ENCODE measurements around the gene TUBA1B. TPM values are rescaled to one million over a fixed set of nuclear protein-coding genes. Genes with fewer than 3 reads are reported as not detected.

TUBA1B gene
- total RNA-seq, 1 experiment from 2014 or later = 4,374 TPM

GRCh38 chr12:49133590-49133989 is 2.4 kb upstream of the TUBA1B start:
- H3K4me2 ChIP-seq (ENCODE audit: low read length) = peak overlapping the region; percentile 97; the same call in 1 of the 2 replicates
- ATAC-seq (no peak), DNase-seq (no peak)
- H2AFZ ChIP-seq (ENCODE audit: low read length) = no peak overlapping the region
- no peak overlapping the region for H3K4me3 ChIP-seq (ENCODE audit: low read length)
- H3K36me3 ChIP-seq (ENCODE audit: low read depth, low read length) = peaks cover 21% of the 10 kb centered on the region
- peaks cover 15% of the 10 kb centered on the region for H4K20me1 ChIP-seq (ENCODE audit: low read length)
- H3K9me2 ChIP-seq (replicated peaks; ENCODE audit: low read length) = no peaks in the 10 kb centered on the region
- TF ChIP-seq EZH2 (IDR thresholded peaks at IDR 0.05; ENCODE audit: low read length, unreplicated experiment) (no peak), EZH2phosphoT487 (IDR thresholded peaks at IDR 0.05; ENCODE audit: borderline replicate concordance, low read length) (no peak), CTCF (conservative IDR thresholded peaks at IDR 0.05; ENCODE audit: low read depth, low read length) (no peak)
- no peak overlapping the region for H3K27ac ChIP-seq (ENCODE audit: low read length)
- BruUV-seq (replicated peaks) = no TSS peak
- H3K79me2 ChIP-seq (ENCODE audit: low read length) = peaks cover 50% of the 10 kb centered on the region
- no peaks in the 10 kb centered on the region for H3K27me3 ChIP-seq (ENCODE audit: low read length)
- peaks cover 4% of the 10 kb centered on the region for H3F3A ChIP-seq (ENCODE audit: low read length, unreplicated experiment)
- intact Hi-C loops (cut with micrococcal nuclease) = no loop called here
- peaks cover 31% of the 10 kb centered on the region for H3K4me1 ChIP-seq (ENCODE audit: insufficient read depth, low read length)
- ChIA-PET POLR2A (ENCODE audit: unreplicated experiment) (no interaction called here), CTCF (no interaction called here)
- H3K9ac ChIP-seq (ENCODE audit: low read length) = no peak overlapping the region
- no peaks in the 10 kb centered on the region for H3K9me3 ChIP-seq (ENCODE audit: low read length)

- no peak overlapping the region for H3K27ac ChIP-seq (ENCODE audit: low read length)
- H3K36me3 ChIP-seq (ENCODE audit: low read depth, low read length) = peaks cover 22% of the 10 kb centered on the region
- CTCF ChIA-PET = interaction anchor here (1.0 kb wide), 1 partner anchor 102 kb away, joined by 3 read pairs; no protein-coding TSS in a partner anchor
- H3K79me2 ChIP-seq (ENCODE audit: low read length) = peaks cover 50% of the 10 kb centered on the region
- H3K9me3 ChIP-seq (ENCODE audit: low read length) = no peaks in the 10 kb centered on the region
- no peak for TF ChIP-seq EZH2 (IDR thresholded peaks at IDR 0.05; ENCODE audit: low read length, unreplicated experiment)
- no peak for TF ChIP-seq CTCF (conservative IDR thresholded peaks at IDR 0.05; ENCODE audit: low read depth, low read length)
- no peak for TF ChIP-seq EZH2phosphoT487 (IDR thresholded peaks at IDR 0.05; ENCODE audit: borderline replicate concordance, low read length)
- peaks cover 31% of the 10 kb centered on the region for H3K4me1 ChIP-seq (ENCODE audit: insufficient read depth, low read length)
- H3K9ac ChIP-seq (ENCODE audit: low read length) = peak overlapping the region; percentile 23; the same call in 1 of the 2 replicates
- H2AFZ ChIP-seq (ENCODE audit: low read length) = peak overlapping the region; percentile 95; the same call in 1 of the 2 replicates
- ATAC-seq = no peak
- no peaks in the 10 kb centered on the region for H3K27me3 ChIP-seq (ENCODE audit: low read length)
- POLR2A ChIA-PET (ENCODE audit: unreplicated experiment) = no interaction called here
- peak overlapping the region; percentile 84 for H3K4me3 ChIP-seq (ENCODE audit: low read length)
- H3K4me2 ChIP-seq (ENCODE audit: low read length) = peak overlapping the region; percentile 97
- intact Hi-C loops (cut with micrococcal nuclease) = no loop called here
- peaks cover 4% of the 10 kb centered on the region for H3F3A ChIP-seq (ENCODE audit: low read length, unreplicated experiment)
- DNase-seq = no peak
- no peaks in the 10 kb centered on the region for H3K9me2 ChIP-seq (replicated peaks; ENCODE audit: low read length)
- peaks cover 15% of the 10 kb centered on the region for H4K20me1 ChIP-seq (ENCODE audit: low read length)
- no TSS peak for BruUV-seq (replicated peaks)
These were observed 1.8 kb upstream of the TUBA1B start for GRCh38 chr12:49133014-49133413.

- ChIA-PET POLR2A (ENCODE audit: unreplicated experiment) (interaction anchor here (0.9 kb wide), 1 partner anchor 113 kb away, joined by 6 read pairs; no protein-coding TSS in a partner anchor), CTCF (interaction anchor here (0.6 to 1.0 kb wide), 4 partner anchors 21 to 128 kb away, joined by 3 to 7 read pairs (median 3); partner anchors contain the start of gene LMBR1L)
- TSS peak; percentile 78 for BruUV-seq (replicated peaks)
- Histone ChIP-seq H3F3A (ENCODE audit: low read length, unreplicated experiment) (peaks cover 13% of the 10 kb centered on the region), H4K20me1 (ENCODE audit: low read length) (peaks cover 15% of the 10 kb centered on the region), H3K27me3 (ENCODE audit: low read length) (no peaks in the 10 kb centered on the region), H3K27ac (ENCODE audit: low read length) (peak overlapping the region; percentile 37), H3K9me2 (replicated peaks; ENCODE audit: low read length) (no peaks in the 10 kb centered on the region), H3K4me3 (ENCODE audit: low read length) (peak overlapping the region; percentile 84), H3K9me3 (ENCODE audit: low read length) (no peaks in the 10 kb centered on the region), H3K4me1 (ENCODE audit: insufficient read depth, low read length) (peaks cover 31% of the 10 kb centered on the region), H3K79me2 (ENCODE audit: low read length) (peaks cover 50% of the 10 kb centered on the region), H3K4me2 (ENCODE audit: low read length) (peak overlapping the region; percentile 97), H2AFZ (ENCODE audit: low read length) (peak overlapping the region; percentile 95), H3K36me3 (ENCODE audit: low read depth, low read length) (peaks cover 29% of the 10 kb centered on the region), H3K9ac (ENCODE audit: low read length) (peak overlapping the region; percentile 100)
- ATAC-seq = no peak
- TF ChIP-seq CTCF (conservative IDR thresholded peaks at IDR 0.05; ENCODE audit: low read depth, low read length) = no peak
- no peak for TF ChIP-seq EZH2phosphoT487 (IDR thresholded peaks at IDR 0.05; ENCODE audit: borderline replicate concordance, low read length)
- TF ChIP-seq EZH2 (IDR thresholded peaks at IDR 0.05; ENCODE audit: low read length, unreplicated experiment) = no peak
- DNase-seq = peak; percentile 49
- intact Hi-C loops (cut with micrococcal nuclease) = loop anchor here (2.0 kb wide), 2 partner anchors 57 to 103 kb away; partner anchors contain the start of gene TUBA1A
These were observed 783 bp upstream of the TUBA1B start for GRCh38 chr12:49131894-49132461.

Data from PC-3 (cell line).